A549 (cell line): ENCODE data around the gene DIP2A.

Source experiments
- POLR2A ChIP-seq: IDR thresholded peaks from 2 replicates; pipeline ENCODE4 v1.6.1; 2012; ENCODE audit warnings: mild to moderate bottlenecking, low read length
- TF ChIP-seq, protein P1 (sequence below): fragments of >200 bp; sonication (Bioruptor Twin); formaldehyde crosslinking; IDR thresholded peaks from 3 replicates; pipeline ENCODE4 v1.6.1; 2016
- TF ChIP-seq, protein P2 (sequence below): fragments of >200 bp; sonication (Bioruptor Twin); formaldehyde crosslinking; IDR thresholded peaks from 3 replicates; pipeline ENCODE4 v1.5.1; 2016

DNA sequence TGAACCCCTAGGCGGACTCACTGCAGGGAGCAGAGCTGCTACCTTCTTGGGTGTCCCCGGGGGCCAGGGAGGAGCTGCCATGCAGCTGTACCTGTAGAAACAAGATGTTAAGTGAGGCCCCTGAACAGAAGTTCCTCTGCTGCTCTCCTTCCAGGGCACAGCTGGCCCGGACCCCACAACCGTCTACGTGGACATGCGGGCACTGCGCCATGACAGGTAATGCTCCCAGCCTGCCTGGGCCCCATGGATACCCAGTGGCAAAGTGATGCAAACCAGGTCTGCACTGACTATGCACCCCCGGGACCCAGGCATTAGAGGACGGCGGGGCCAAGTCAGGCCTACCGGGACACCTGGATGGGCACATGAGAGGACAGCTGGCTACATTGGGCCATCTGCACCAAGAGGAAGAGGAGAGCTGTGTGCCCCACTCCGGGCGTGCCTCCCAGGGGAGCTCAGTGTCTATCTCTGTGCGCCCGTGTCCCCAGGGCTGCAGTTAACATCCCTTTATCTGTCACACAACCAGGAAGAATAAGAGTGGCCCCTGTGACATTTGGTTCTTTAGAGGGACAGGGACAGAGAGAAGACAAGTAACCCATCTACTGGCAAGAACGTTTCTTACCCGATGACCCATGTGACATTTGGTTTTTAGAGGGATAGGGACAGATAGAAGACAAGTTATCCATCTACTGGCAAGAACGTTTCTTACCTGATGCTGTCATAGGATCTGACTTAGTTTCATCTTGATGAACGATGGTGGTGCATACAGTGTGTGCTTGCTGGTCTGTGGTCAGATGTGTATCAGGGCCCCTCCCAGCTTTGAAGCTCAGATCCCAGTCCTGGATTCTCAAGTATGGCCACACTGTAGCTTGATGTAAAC, 102.1 kb downstream of the DIP2A start:
- TF ChIP-seq, protein P1, sequence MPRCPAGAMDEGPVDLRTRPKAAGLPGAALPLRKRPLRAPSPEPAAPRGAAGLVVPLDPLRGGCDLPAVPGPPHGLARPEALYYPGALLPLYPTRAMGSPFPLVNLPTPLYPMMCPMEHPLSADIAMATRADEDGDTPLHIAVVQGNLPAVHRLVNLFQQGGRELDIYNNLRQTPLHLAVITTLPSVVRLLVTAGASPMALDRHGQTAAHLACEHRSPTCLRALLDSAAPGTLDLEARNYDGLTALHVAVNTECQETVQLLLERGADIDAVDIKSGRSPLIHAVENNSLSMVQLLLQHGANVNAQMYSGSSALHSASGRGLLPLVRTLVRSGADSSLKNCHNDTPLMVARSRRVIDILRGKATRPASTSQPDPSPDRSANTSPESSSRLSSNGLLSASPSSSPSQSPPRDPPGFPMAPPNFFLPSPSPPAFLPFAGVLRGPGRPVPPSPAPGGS = no peak
- TF ChIP-seq, protein P2, sequence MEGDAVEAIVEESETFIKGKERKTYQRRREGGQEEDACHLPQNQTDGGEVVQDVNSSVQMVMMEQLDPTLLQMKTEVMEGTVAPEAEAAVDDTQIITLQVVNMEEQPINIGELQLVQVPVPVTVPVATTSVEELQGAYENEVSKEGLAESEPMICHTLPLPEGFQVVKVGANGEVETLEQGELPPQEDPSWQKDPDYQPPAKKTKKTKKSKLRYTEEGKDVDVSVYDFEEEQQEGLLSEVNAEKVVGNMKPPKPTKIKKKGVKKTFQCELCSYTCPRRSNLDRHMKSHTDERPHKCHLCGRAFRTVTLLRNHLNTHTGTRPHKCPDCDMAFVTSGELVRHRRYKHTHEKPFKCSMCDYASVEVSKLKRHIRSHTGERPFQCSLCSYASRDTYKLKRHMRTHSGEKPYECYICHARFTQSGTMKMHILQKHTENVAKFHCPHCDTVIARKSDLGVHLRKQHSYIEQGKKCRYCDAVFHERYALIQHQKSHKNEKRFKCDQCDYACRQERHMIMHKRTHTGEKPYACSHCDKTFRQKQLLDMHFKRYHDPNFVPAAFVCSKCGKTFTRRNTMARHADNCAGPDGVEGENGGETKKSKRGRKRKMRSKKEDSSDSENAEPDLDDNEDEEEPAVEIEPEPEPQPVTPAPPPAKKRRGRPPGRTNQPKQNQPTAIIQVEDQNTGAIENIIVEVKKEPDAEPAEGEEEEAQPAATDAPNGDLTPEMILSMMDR = no peak
- TF ChIP-seq POLR2A = no peak
